ENCODE results near the gene YIPF5. TPM values are rescaled to one million over a fixed set of nuclear protein-coding genes. Genes with fewer than 3 reads are reported as not detected.

YIPF5 gene
- total and polyA plus RNA-seq, 2 donors (not counting 3 experiments of a cell fraction or from before 2014, with no cell fraction given): 73.7 to 78.7 TPM

- H3K27ac ChIP-seq (ENCODE audit: insufficient read depth, low read depth, low read length): no peak overlapping the region
- H2AFZ ChIP-seq (ENCODE audit: low read depth, low read length): peak overlapping the region; percentile 58
- no peaks in the 10 kb centered on the region for H3K36me3 ChIP-seq (ENCODE audit: control insufficient read depth in 2 of 2, extremely low read depth in 1 of 2, insufficient read depth in 2 of 2, low read length in 2 of 2)
- H3K4me3 ChIP-seq (replicated peaks in 1 of 3; ENCODE audit: insufficient read depth in 1 of 3, low read depth in 1 of 3, low read length in 3 of 3): no peak overlapping the region
- TF ChIP-seq POLR2AphosphoS5 (IDR thresholded peaks at IDR 0.05; ENCODE audit: insufficient read depth, low read depth, low read length): no peak
- TF ChIP-seq JUN (IDR thresholded peaks at IDR 0.05; ENCODE audit: borderline replicate concordance, insufficient read depth, insufficient read length, low read depth): no peak
- no peak for TF ChIP-seq MAX (IDR thresholded peaks at IDR 0.05; ENCODE audit: insufficient read depth, insufficient read length)
- TF ChIP-seq MYC (IDR thresholded peaks at IDR 0.05; ENCODE audit: low read depth, low read length): no peak
- no peak for TF ChIP-seq GATA2 (IDR thresholded peaks at IDR 0.05; ENCODE audit: insufficient read depth, insufficient read length, low read depth, low read length)
- TF ChIP-seq POLR2A (IDR thresholded peaks at IDR 0.05; ENCODE audit: low read depth, low read length): no peak
- no peak for TF ChIP-seq FOS (IDR thresholded peaks at IDR 0.05; ENCODE audit: borderline replicate concordance, insufficient read depth, low read length)
- TF ChIP-seq EZH2 (IDR thresholded peaks at IDR 0.05; ENCODE audit: borderline replicate concordance, low read depth, low read length, severe bottlenecking): no peak
- TF ChIP-seq CTCF (IDR thresholded peaks at IDR 0.05; ENCODE audit: extremely low read depth in 1 of 2, insufficient read depth in 1 of 2, low read depth in 1 of 2, low read length in 2 of 2): no peak
- no TSS peak for BruUV-seq (replicated peaks)
- H3K9me1 ChIP-seq (replicated peaks; ENCODE audit: control insufficient read depth, extremely low read depth, insufficient read depth, low read length): no peaks in the 10 kb centered on the region
- no peaks in the 10 kb centered on the region for H3K9me3 ChIP-seq (replicated peaks; ENCODE audit: control insufficient read depth, insufficient read depth, low read length)
- H3K79me2 ChIP-seq (ENCODE audit: control insufficient read depth, insufficient read depth, low read length): no peaks in the 10 kb centered on the region
- no peak overlapping the region for H3K9ac ChIP-seq (replicated peaks; ENCODE audit: extremely low read depth, insufficient read depth, low read length)
- H4K20me1 ChIP-seq (replicated peaks; ENCODE audit: control insufficient read depth, extremely low read depth, insufficient read depth, low read length): no peaks in the 10 kb centered on the region
- dilution Hi-C loops (cut with MboI; ENCODE audit: extremely low pct_ligation_motif_present, low sequenced_read_pairs): no loop called here
- no peaks in the 10 kb centered on the region for H3K27me3 ChIP-seq (ENCODE audit: control insufficient read depth in 2 of 2, insufficient read depth in 2 of 2, low read length in 2 of 2)
- DNase-seq (ENCODE audit: low read depth, low spot score): peak; percentile 33
- ChIA-PET CTCF (interaction anchor here (1.1 kb wide), 1 partner anchor 1624 kb away, joined by 4 read pairs; no protein-coding TSS in a partner anchor), POLR2A (no interaction called here)
- no peak for FAIRE-seq
- intact Hi-C loops (cut with micrococcal nuclease): loop anchor here (2.0 to 10.0 kb wide), 4 partner anchors 263 to 1623 kb away; no protein-coding TSS in a partner anchor
- H3K4me2 ChIP-seq (ENCODE audit: insufficient read depth, low read length): no peak overlapping the region
- peaks cover 14% of the 10 kb centered on the region for H3K4me1 ChIP-seq (ENCODE audit: control insufficient read depth, extremely low read depth, insufficient read depth, low read length)
These were observed 31.6 kb upstream of the YIPF5 start for GRCh38 chr5:144202072-144202471.
